ENCODE results near the gene CENPX. TPM values are rescaled to one million over a fixed set of nuclear protein-coding genes. Genes with fewer than 3 reads are reported as not detected.
A peak's percentile ranks its signal among the peaks of the same experiment; 100 is the strongest.

The CENPX gene
- total RNA-seq, 2 donors from 2014 or later, result 16.5 to 24.4 TPM

DNA sequence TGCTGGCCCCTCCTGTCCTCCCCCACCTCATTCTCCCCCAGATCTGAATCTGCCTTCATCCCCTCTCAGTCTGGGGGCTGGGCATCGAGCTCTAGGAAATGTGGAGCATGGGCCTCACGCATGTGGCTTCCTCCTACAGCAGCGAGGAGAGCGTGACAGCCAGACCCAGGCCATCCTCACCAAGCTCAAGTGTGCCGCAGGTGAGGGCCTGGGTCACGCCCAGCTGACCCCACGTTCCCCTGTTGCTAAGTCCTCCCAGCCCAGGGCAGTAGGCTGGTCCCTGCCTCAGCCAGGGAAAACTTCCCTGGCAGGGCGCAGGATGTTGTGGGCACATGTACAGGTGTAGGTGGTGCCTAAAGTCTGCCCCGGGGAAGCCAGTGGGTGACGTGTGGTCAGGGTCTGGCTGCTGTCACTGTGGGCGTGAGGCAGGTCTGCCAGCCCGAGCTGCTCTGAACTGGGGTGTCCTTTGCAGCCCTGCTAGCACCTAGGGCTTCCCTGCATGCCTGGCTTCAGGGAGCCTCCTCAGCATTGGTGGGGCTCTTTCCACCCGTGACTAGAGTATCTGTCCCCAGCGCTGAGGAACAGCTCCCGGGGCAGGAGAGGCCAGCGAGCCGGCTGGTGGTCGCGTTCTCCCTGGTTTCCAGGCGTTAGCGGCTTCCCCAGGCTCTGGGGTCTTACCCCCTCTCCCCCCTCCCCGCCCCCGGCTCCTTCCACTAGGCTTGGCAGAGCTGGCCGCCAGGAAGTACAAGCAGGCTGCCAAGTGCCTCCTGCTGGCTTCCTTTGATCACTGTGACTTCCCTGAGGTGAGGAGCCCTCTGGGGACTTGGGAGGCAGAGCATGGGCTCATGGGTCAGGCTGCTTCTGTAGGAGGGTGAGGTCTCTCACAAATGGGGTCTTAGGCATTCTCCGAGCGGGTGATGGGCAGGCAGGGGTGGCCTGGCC is 32.6 kb upstream of the CENPX start:
- TF ChIP-seq POLR2A (IDR thresholded peaks at IDR 0.05), result no peak
- Histone ChIP-seq H3K9me3 (no peaks in the 10 kb centered on the region), H3K27ac (no peak overlapping the region), H3K4me3 (no peak overlapping the region), H3K36me3 (replicated peaks in 1 of 2; ENCODE audit: insufficient read depth in 1 of 2, low read depth in 2 of 2) (peaks cover 7 to 22% of the 10 kb centered on the region in 2 donors), H3K4me1 (peaks cover 25% of the 10 kb centered on the region), H3K27me3 (no peaks in the 10 kb centered on the region)
- 87 to 88% methylated on average over 11 to 18 of the region's 26 CpGs for WGBS, 2 donors
- intact Hi-C loops (cut with DNase I), result no loop called here
- DNase-seq (no peak), ATAC-seq (no peak)

DNA sequence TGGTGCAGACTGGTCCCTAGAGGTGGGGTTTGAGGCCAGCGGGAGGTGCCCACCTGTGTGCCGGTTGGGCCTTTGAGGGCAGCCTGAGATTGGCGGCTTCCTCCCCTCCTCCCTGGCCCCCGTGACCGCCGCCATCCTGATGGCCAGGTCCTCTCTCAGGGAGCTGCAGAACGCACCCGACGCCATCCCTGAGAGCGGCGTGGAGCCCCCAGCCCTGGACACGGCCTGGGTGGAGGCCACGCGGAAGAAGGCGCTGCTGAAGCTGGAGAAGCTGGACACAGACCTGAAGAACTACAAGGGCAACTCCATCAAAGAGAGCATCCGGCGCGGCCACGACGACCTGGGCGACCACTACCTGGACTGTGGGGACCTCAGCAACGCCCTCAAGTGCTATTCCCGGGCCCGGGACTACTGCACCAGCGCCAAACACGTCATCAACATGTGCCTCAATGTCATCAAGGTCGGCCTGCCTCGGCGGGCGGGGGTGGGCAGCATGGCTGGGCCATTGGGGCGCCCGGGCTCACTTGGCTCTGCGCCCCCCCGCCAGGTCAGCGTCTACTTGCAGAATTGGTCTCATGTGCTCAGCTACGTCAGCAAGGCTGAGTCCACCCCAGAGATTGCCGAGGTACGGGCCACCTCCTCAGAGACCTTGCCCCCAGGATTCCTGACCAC is 31.8 kb upstream of the CENPX start:
- TF ChIP-seq, protein P1, sequence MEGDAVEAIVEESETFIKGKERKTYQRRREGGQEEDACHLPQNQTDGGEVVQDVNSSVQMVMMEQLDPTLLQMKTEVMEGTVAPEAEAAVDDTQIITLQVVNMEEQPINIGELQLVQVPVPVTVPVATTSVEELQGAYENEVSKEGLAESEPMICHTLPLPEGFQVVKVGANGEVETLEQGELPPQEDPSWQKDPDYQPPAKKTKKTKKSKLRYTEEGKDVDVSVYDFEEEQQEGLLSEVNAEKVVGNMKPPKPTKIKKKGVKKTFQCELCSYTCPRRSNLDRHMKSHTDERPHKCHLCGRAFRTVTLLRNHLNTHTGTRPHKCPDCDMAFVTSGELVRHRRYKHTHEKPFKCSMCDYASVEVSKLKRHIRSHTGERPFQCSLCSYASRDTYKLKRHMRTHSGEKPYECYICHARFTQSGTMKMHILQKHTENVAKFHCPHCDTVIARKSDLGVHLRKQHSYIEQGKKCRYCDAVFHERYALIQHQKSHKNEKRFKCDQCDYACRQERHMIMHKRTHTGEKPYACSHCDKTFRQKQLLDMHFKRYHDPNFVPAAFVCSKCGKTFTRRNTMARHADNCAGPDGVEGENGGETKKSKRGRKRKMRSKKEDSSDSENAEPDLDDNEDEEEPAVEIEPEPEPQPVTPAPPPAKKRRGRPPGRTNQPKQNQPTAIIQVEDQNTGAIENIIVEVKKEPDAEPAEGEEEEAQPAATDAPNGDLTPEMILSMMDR (IDR thresholded peaks at IDR 0.05), result no peak
- TF ChIP-seq POLR2A (IDR thresholded peaks at IDR 0.05), result no peak
- WGBS, 2 donors, result 83 to 88% methylated on average over 7 to 36 of the region's 38 CpGs
- intact Hi-C loops (cut with DNase I), result no loop called here
- ATAC-seq (no peak), DNase-seq (peak in 1 of 4 donors; percentile 8)
- Histone ChIP-seq H3K27me3 (no peaks in the 10 kb centered on the region), H3K9me3 (no peaks in the 10 kb centered on the region), H3K27ac (no peak overlapping the region), H3K36me3 (replicated peaks in 1 of 2; ENCODE audit: insufficient read depth in 1 of 2, low read depth in 2 of 2) (peaks cover 5 to 19% of the 10 kb centered on the region in 2 donors), H3K4me1 (peaks cover 33% of the 10 kb centered on the region), H3K4me3 (no peak overlapping the region)

DNA sequence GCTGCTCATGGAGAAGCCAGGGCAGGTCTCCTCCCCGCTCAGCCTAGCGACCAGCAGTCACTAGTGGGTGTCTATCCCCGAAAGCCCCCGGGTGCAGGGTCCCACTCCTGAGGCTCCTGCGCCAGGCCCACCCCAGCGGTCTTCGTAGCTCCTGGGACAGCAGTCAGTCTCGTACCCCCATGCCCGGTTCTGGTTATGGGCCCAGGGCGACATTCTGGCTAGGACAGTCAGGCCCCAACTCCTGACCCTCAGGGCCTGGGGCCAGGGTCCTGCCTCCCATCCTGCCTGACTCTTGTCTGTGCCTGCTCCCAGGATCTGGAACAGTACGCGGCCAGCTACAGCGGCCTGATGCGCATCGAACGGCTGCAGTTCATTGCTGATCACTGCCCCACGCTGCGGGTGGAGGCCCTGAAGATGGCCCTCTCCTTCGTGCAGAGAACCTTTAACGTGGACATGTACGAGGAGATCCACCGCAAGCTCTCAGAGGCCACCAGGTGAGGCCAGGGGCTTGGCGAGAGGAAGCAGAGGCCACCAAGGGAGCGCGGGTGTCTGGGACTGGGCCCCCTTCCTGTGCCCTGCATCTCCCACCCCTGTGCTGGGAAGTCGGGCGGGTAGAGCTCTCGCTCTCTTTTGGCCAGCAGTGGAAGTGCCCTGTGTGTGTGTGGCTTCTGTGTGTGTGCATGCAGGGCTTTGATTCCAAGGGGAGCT is 31.0 kb upstream of the CENPX start:
- 92 to 93% methylated on average over 12 to 28 of the region's 28 CpGs for WGBS, 2 donors
- Histone ChIP-seq H3K9me3 (no peaks in the 10 kb centered on the region), H3K4me3 (no peak overlapping the region), H3K36me3 (replicated peaks in 1 of 2; ENCODE audit: insufficient read depth in 1 of 2, low read depth in 2 of 2) (peaks cover 5 to 19% of the 10 kb centered on the region in 2 donors), H3K27ac (no peak overlapping the region), H3K4me1 (peaks cover 38% of the 10 kb centered on the region), H3K27me3 (no peaks in the 10 kb centered on the region)
- DNase-seq, result peak in 1 of 4 donors; percentile 13
- TF ChIP-seq, protein P1 (IDR thresholded peaks at IDR 0.05), result no peak
- no peak for TF ChIP-seq POLR2A (IDR thresholded peaks at IDR 0.05)
- ATAC-seq, result no peak
- intact Hi-C loops (cut with DNase I), result no loop called here

DNA sequence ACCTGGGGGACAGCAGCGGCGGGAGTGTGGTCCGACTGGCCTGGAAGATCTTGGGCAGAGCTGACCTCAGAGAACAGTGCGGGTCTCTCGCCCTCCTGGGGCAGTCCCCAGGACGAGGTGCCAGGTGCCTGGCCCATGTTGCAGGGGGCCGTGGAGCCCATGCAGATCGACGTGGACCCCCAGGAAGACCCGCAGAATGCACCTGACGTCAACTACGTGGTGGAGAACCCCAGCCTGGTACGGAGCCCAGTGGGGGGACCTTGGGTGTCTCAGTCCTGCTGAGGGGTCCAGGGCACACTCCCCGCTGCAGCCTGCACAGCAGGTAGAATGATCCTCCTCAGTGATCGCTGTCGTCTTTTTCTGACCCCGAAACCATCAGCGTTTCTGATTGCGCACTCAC is 30.5 kb upstream of the CENPX start:
- no peaks in the 10 kb centered on the region for H3K27me3 ChIP-seq
- no peak for TF ChIP-seq POLR2A (IDR thresholded peaks at IDR 0.05)
- TF ChIP-seq, protein P1 (IDR thresholded peaks at IDR 0.05), result no peak
- DNase-seq, result no peak
- H3K4me1 ChIP-seq, result peaks cover 38% of the 10 kb centered on the region
- intact Hi-C loops (cut with DNase I), result no loop called here
- H3K27ac ChIP-seq, result no peak overlapping the region
- WGBS, 2 donors, result 69 to 88% methylated on average over 3 to 19 of the region's 19 CpGs
- no peak overlapping the region for H3K4me3 ChIP-seq
- peaks cover 5 to 19% of the 10 kb centered on the region in 2 donors for H3K36me3 ChIP-seq (replicated peaks in 1 of 2; ENCODE audit: insufficient read depth in 1 of 2, low read depth in 2 of 2)
- no peaks in the 10 kb centered on the region for H3K9me3 ChIP-seq
- ATAC-seq, result no peak

DNA sequence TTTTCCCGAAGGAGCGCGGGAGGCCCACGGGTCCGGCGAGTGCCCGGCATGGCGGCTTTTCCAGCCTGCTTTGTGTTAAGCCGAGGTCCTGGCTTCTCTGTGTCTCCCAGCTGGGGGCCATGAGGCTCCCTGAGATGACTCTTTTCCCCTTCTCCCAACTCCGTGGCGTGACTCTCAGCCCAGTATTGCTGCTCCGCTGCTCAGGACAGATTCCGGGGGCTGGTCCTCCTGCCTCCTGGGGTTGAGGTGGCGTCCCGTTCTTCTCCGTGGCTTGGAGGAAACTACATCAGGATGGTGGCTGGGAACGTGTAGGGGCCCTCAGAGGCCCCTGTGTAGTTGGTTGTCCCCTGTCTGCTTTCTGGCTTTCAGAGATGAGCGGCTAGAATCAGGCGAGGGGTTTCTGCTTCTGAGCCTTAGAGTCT is 30.0 kb upstream of the CENPX start:
- ATAC-seq (no peak), DNase-seq (no peak)
- Histone ChIP-seq H3K36me3 (replicated peaks in 1 of 2; ENCODE audit: insufficient read depth in 1 of 2, low read depth in 2 of 2) (peaks cover 5 to 18% of the 10 kb centered on the region in 2 donors), H3K4me3 (peak overlapping the region; percentile 62 to 78), H3K9me3 (no peaks in the 10 kb centered on the region), H3K4me1 (peaks cover 38% of the 10 kb centered on the region), H3K27me3 (no peaks in the 10 kb centered on the region), H3K27ac (peak overlapping the region in 1 of 4 donors; percentile 30)
- TF ChIP-seq POLR2A (IDR thresholded peaks at IDR 0.05), result no peak
- TF ChIP-seq, protein P1 (IDR thresholded peaks at IDR 0.05), result no peak
- WGBS, 2 donors, result 17 to 26% methylated on average over 10 to 19 of the region's 19 CpGs
- intact Hi-C loops (cut with DNase I), result no loop called here

All from body of pancreas (tissue), 4 donors.